ENCODE data around the gene MLN. TPM values are rescaled to one million over a fixed set of nuclear protein-coding genes. Genes with fewer than 3 reads are reported as not detected.

The MLN gene
- total RNA-seq, 4 donors from 2014 or later: not detected

DNA sequence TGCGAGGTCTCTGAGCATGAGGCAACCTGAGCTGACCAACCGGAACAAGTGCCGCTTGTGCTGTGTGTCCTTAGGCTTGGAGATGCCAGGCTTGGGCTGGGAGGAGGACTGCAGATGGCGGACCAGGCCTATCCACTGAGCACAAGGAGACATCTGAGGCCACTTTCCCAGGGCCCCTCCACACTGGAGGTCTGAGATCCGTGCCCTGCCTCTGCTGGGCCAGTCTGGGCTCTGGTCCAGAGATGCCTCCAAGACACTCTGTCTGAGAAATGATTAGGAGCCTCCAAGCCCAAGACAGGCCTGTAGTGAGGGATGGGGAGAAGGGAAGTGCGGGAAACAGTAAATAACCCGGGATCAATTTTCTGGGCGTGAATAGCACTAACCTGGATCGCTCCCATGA, 3.0 kb upstream of the MLN start:
- no peak overlapping the region for H3K4me3 ChIP-seq
- H3K4me1 ChIP-seq: no peaks in the 10 kb centered on the region
- peaks cover 47% of the 10 kb centered on the region for H3K27me3 ChIP-seq
- WGBS: 90% methylated on average over 9 of the region's 9 CpGs
- DNase-seq (ENCODE audit: low spot score in 2 of 2): no peak
- H3K27ac ChIP-seq: no peak overlapping the region
- no peaks in the 10 kb centered on the region for H3K9me3 ChIP-seq
- H3K36me3 ChIP-seq: no peaks in the 10 kb centered on the region
- TF ChIP-seq POLR2AphosphoS5 (IDR thresholded peaks at IDR 0.05) (no peak), EP300 (IDR thresholded peaks at IDR 0.05) (no peak), POLR2A (IDR thresholded peaks at IDR 0.05) (no peak)

DNA sequence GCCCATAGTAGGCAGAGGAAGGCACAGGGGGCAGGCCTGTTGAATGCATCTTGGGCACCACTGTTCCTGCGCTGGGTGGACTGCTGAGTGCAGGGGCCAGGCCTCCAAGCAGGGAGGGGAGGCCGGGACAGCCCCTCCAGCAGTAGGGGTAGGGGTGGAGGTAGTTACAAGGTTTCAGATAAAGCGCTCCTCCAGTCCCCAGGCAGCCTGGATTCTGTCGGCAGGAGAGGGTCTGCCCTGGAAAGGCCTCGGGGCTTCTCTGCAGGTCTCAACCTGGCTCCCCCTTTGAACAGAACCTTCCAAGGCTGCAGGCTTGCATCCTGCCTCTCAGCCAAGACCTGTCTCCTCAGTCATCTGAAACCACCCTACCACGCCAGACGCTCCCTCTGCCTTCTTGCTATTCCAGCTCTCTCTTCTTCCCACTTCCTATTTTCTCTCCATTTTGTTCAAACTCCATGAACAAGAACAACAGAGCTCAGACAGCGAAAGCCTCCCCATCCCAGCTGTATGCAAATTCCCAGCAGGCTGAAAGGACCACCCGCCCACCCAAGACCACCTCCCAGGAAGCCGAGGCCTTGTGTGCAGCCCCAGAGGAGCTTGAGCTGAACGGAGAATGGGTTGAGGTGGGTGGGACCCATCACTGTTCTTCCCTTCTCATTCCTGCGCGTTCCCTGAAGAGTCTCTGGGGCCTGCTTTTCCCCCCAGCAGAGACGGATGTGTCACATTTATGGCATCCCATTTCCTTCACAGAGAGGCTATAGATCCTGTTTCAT, 1.4 kb downstream of the MLN start:
- no peak for TF ChIP-seq EP300 (IDR thresholded peaks at IDR 0.05)
- TF ChIP-seq, protein P1, sequence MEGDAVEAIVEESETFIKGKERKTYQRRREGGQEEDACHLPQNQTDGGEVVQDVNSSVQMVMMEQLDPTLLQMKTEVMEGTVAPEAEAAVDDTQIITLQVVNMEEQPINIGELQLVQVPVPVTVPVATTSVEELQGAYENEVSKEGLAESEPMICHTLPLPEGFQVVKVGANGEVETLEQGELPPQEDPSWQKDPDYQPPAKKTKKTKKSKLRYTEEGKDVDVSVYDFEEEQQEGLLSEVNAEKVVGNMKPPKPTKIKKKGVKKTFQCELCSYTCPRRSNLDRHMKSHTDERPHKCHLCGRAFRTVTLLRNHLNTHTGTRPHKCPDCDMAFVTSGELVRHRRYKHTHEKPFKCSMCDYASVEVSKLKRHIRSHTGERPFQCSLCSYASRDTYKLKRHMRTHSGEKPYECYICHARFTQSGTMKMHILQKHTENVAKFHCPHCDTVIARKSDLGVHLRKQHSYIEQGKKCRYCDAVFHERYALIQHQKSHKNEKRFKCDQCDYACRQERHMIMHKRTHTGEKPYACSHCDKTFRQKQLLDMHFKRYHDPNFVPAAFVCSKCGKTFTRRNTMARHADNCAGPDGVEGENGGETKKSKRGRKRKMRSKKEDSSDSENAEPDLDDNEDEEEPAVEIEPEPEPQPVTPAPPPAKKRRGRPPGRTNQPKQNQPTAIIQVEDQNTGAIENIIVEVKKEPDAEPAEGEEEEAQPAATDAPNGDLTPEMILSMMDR (IDR thresholded peaks at IDR 0.05): no peak
- peaks cover 28% of the 10 kb centered on the region for H3K27me3 ChIP-seq
- no peak for DNase-seq (ENCODE audit: low spot score in 2 of 2)
- WGBS: 68% methylated on average over 13 of the region's 14 CpGs
- no peak overlapping the region for H3K4me3 ChIP-seq
- no peaks in the 10 kb centered on the region for H3K9me3 ChIP-seq
- H3K27ac ChIP-seq: no peak overlapping the region
- no peaks in the 10 kb centered on the region for H3K4me1 ChIP-seq
- H3K36me3 ChIP-seq: no peaks in the 10 kb centered on the region

DNA sequence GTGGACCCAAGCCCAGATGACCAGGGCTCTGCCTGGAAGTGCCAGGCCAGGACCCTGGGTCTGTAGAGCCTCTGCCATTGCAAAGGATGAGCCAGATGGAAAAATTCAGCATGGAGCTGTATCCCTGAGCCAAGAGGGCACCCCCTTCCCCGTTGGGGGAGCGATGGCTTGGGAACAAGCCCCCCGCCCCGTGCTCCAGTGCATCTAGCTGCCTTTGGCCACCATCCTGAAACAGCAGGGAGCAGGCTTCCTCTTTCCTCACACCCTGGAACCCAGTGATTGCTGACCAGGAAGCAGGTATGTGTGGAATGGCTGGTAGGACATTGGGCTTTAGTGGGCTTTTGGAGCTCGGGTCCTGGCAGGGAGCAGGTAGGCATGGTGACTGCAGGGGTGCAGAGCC, 2.2 kb downstream of the MLN start:
- TF ChIP-seq, protein P1 (IDR thresholded peaks at IDR 0.05): no peak
- TF ChIP-seq POLR2AphosphoS5 (IDR thresholded peaks at IDR 0.05): no peak
- TF ChIP-seq POLR2A (IDR thresholded peaks at IDR 0.05): no peak
- Histone ChIP-seq H3K36me3 (no peaks in the 10 kb centered on the region), H3K27ac (no peak overlapping the region), H3K4me3 (no peak overlapping the region), H3K9me3 (no peaks in the 10 kb centered on the region), H3K4me1 (no peaks in the 10 kb centered on the region), H3K27me3 (peaks cover 22% of the 10 kb centered on the region)
- 76% methylated on average over 3 of the region's 5 CpGs for WGBS
- no peak for DNase-seq (ENCODE audit: low spot score in 2 of 2)

GRCh38 chr6:33800248-33800969, 3.4 kb downstream of the MLN start:
- no peak overlapping the region for H3K4me3 ChIP-seq
- H3K27ac ChIP-seq: no peak overlapping the region
- WGBS: 84% methylated on average over 13 of the region's 13 CpGs
- H3K36me3 ChIP-seq: no peaks in the 10 kb centered on the region
- TF ChIP-seq, protein P1 (IDR thresholded peaks at IDR 0.05): no peak
- TF ChIP-seq EP300 (IDR thresholded peaks at IDR 0.05) (no peak), POLR2A (IDR thresholded peaks at IDR 0.05) (no peak), POLR2AphosphoS5 (IDR thresholded peaks at IDR 0.05) (no peak)
- peaks cover 23% of the 10 kb centered on the region for H3K27me3 ChIP-seq
- H3K9me3 ChIP-seq: no peaks in the 10 kb centered on the region
- no peaks in the 10 kb centered on the region for H3K4me1 ChIP-seq
- no peak for DNase-seq (ENCODE audit: low spot score in 2 of 2)

DNA sequence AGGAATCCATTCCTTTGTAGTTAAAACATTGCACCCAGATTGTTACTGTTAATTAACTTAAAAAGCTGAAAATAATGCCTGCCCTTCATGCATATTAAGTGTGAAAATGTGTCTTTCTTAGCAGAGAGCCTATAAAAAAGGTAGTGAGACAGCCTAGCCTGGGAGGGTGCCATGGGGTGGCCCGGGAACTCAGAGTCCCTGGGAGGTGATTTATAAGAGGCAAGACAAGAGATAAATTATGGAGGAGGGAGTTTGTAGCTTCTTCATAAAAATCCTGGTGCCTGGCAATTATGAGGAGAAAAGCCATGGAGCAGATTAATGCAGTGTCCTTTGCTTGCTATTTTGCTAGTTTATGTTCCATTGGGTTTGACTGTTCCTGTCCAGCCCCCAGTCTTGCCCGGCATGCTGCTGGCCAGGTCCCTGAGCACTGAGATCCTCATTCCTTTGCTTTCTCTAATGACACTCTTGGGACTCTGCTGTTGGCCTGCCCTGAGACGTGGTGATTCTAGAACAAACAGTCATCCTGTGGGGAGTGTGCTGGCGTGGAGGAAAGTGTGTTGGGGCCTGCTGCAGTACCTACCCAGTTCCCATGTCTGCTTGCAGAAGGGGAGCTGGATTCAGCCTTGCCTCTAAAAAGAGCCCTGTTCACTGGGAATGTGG, 4.2 kb downstream of the MLN start:
- Histone ChIP-seq H3K4me3 (no peak overlapping the region), H3K27ac (no peak overlapping the region), H3K27me3 (peaks cover 16% of the 10 kb centered on the region), H3K36me3 (no peaks in the 10 kb centered on the region), H3K4me1 (no peaks in the 10 kb centered on the region), H3K9me3 (no peaks in the 10 kb centered on the region)
- WGBS: 66% methylated on average over 4 of the region's 4 CpGs
- TF ChIP-seq, protein P1 (IDR thresholded peaks at IDR 0.05): no peak
- TF ChIP-seq EP300 (IDR thresholded peaks at IDR 0.05) (no peak), POLR2A (IDR thresholded peaks at IDR 0.05) (no peak), POLR2AphosphoS5 (IDR thresholded peaks at IDR 0.05) (no peak)
- no peak for DNase-seq (ENCODE audit: low spot score in 2 of 2)

Measured in suprapubic skin (tissue), 4 donors.